HG02678 (cell line): ENCODE results near the gene WRAP73.

Experiments used
- ATAC-seq: cut with Tn5 transposase; IDR thresholded peaks from one replicate; pipeline ENCODE4 v1.9.1; 2021; ENCODE audit warnings: mild to moderate bottlenecking, moderate library complexity; ENCODE audit not compliant: unreplicated experiment

Gene WRAP73

DNA sequence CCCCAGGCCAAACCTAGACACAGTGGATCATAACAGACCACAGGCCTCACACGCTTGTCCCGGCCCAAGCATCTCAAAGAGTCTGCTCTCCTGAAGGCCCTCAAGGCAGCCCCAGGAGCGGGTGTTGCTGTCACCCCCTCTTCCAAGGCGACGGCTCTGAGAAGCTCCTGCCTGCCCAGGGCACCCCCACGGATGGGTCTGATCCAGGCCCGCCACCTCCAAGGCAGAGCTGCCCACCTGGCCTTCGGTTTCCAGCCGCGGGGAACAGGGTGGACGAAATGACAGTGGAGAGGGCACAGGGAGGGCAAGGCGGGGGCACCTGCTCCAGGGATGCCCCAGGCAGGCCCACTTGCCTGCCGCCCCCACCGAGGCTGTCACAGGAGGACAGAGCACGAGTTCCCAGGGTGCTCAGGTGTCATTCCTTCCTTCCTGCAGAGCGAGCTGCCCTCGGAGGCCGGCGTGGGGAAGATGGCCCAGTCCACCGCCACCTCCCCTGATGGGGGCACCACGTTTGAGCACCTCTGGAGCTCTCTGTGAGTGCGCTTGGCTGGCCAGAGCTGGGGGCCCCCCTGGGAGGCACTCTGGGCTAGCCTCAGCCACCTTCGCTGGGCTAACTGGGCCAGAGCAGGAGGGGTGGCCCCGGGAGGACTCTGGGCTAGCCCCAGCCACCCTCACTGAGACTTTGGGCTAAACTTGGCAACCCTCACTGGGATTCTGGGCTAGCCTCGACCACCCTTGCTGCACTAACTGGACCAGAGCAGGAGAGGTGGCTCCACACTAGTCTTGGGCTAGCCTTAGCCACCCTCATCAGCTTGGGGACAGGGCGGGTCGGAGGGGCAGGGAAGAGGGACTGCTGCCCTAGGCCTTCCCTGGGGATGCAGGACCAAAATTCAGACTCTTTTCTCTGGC is 32.2 kb upstream of the WRAP73 start:
- no peak for ATAC-seq

- no peak for ATAC-seq
Measured at GRCh38 chr1:3681231-3681897, 31.5 kb upstream of the WRAP73 start.

DNA sequence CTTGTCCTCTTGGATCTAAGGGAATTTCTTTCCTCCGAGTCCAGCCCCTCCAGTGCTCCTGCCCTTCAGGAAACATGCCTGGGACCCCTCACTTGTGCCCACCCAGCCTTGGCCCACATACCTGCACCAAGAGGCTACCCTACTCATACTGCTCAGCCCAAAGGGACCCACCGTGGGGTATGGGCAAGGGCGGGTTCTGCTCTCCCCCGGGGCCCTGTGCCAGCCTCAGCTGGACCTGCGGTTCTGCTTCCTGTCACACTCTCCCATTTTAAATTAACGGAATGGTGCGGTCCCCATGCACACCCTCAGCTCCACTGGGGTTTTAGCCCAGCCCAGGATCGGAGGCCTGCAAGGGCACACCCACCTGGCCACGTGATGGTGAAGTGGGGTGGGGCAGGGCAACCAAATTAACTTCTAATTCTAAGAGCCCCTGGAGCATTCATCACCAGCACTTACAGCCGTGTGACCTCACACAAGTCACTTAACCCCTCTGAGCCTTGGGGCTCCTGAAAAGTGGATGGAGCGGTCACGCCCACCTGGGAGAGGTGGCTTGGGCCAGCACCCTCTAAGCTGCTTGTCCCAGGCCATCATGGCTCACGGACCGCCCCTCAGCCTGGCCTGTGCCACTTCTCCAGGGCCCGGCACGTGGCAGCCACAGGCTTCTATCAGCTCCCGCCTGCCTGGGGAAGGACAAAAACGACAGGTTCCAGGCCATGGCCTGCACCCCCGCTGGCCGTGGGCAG is 30.8 kb upstream of the WRAP73 start:
- no peak for ATAC-seq

GRCh38 chr1:3679799-3680453 is 30.0 kb upstream of the WRAP73 start:
- ATAC-seq = no peak

DNA sequence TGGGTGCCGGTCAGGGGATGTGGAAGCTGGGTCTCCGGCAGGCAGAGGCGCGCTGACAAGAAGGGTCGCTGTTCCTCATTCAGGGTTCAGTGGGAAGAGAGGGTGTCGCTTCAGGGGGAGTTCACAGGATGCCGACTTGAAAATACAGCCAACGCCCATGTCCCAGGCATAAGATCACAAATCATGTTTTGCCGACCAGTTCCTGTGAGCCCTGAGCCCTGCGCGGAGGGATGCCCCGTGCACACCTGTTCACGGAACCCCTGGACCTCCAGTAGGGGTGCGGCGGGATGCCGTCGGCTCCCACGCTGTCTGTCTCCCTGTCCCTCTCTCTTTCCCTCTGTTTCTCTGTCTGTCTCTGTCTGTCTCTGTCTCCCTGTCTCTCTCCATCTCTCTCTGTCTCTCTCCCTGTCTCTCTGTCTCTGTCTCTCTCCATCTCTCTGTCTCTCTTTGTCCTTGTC is 29.2 kb upstream of the WRAP73 start:
- no peak for ATAC-seq

GRCh38 chr1:3678361-3679097 is 28.6 kb upstream of the WRAP73 start:
- no peak for ATAC-seq

- no peak for ATAC-seq
Measured at GRCh38 chr1:3677484-3677883, 27.6 kb upstream of the WRAP73 start.

- peak; percentile 69 for ATAC-seq
Measured at GRCh38 chr1:3676581-3677470, 26.9 kb upstream of the WRAP73 start.

- ATAC-seq = no peak
Measured at GRCh38 chr1:3675436-3675835, 25.5 kb upstream of the WRAP73 start.

- ATAC-seq = no peak
Measured at GRCh38 chr1:3674100-3675094, 24.5 kb upstream of the WRAP73 start.

- ATAC-seq = no peak
Measured at GRCh38 chr1:3673381-3674099, 23.6 kb upstream of the WRAP73 start.

DNA sequence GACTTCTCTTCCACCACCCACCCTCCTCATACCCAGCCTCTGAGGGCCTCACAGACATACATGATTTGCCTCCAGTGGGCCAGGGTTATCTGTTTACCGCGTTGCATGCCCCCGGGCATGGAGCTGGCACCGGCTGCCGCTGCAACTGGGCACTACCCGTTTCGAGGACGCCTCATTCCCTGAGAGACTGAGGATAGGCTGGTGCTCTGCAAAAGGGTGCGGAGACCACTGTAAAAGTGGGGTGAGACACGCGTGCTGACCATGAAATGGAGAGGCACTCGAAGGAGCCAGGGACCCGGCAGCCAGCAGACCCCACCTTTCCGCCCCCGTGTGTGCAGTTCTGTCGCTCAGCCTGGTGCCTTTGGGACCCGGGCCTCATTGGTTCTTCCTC is 23.1 kb upstream of the WRAP73 start:
- ATAC-seq = no peak

DNA sequence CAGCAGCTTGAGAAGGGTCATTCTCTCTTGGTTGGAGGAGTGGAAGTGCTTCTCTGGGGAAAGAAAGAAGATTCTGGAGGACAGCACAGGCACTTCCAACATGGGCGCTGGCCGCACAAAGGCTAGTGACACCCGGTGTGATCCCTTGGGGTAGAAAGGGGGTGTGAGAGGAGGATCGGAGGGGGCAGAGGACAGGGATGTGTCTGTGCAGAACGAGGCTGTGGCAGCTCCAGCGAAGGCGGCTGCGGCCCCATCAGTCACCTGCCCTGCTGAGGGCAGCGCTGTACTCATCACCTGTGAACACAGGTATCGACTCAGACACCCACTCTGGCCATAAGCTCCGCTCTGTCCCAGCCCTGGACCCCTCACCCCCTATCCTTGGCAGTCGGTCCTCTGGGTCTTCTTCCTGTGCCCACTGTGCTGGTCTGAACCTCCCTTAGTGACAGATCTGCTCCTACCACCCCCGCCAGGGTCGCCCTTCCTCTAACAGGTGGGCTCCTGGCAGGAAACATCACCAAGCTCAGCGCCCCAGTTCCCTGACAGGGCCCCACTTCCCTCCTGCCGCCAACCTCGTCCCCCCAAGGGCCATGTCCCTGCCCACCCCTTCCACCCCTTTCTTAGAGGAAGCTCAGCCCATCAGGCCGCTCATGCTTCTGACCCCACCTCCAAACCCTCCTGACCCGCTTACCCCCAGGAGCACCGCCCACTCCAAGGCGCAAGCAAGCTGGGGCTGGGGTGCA is 22.5 kb upstream of the WRAP73 start:
- ATAC-seq = no peak

GRCh38 chr1:3671371-3672180 is 21.7 kb upstream of the WRAP73 start:
- ATAC-seq = no peak

GRCh38 chr1:3670823-3671265 is 20.9 kb upstream of the WRAP73 start:
- no peak for ATAC-seq

DNA sequence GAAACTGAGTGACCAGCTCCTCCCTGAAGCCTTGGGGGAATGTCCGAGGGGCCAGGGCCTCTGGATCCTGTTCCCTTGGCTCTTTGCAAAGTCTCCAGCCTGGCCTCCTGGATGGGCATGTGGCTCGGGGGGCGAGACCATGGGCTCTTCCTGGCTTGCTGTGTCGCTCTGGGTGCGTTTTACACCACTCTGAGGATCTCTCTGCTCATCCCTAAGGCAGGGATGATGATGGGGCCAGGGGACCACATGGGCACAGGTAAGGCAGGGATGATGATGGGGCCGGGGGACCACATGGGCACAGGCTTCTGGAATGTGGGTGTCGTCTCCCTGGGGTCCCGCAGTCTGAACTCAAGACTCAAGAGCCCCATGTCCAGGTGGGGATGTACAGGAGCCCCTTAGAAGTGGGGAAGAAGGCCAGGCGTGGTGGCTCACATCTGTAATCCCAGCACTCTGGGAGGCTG is 20.1 kb upstream of the WRAP73 start:
- ATAC-seq = no peak
